HEK293 (cell line): ENCODE data around the gene PPM1K.

Source experiments
- CTCF ChIA-PET: fragments of 350-600 bp; formaldehyde crosslinking; extraction: SDS; loops from one replicate; lab custom pipeline; 2021; ENCODE audit warnings: antibody characterized with exemption; lab: Yijun Ruan, JAX
- POLR2A ChIA-PET: fragments of 300-600 bp; formaldehyde crosslinking; extraction: SDS; loops from one replicate; lab custom pipeline; 2020; ENCODE audit warnings: antibody characterized with exemption, inconsistent platforms; lab: Yijun Ruan, JAX
- H3K27ac ChIP-seq: fragments of 200-500 bp; sonication (Bioruptor generic); 2 replicates; pipeline ENCODE4 v1.5.1; 2014; ENCODE audit warnings: low read depth, low read length, control low read depth, inconsistent platforms; ENCODE audit errors: extremely low read depth
- H3K36me3 ChIP-seq, 2 experiments: fragments of 200-500 bp in 1 of 2; sonication (Bioruptor generic) in 1 of 2; 1 replicate in 1 of 2; 2 replicates in 1 of 2; pipeline ENCODE4 v1.5.1; 2014 to 2017; ENCODE audit warnings: inconsistent platforms in 2 of 2, low read length in 2 of 2; ENCODE audit not compliant: control insufficient read depth in 2 of 2, insufficient read depth in 1 of 2
- H3K4me1 ChIP-seq: fragments of 200-500 bp; sonication (Bioruptor generic); 2 replicates; pipeline ENCODE4 v1.5.1; 2014; ENCODE audit warnings: mild to moderate bottlenecking, low read length, inconsistent platforms; ENCODE audit not compliant: control insufficient read depth, insufficient read depth
- H3K4me3 ChIP-seq: 2 replicates; pipeline ENCODE4 v1.5.1; 2011; ENCODE audit warnings: low read depth, mild to moderate bottlenecking, control low read depth, low read length, moderate library complexity
- H3K9me3 ChIP-seq: fragments of 200-500 bp; sonication (Bioruptor generic); 2 replicates; pipeline ENCODE4 v1.5.1; 2014; ENCODE audit warnings: low read depth, low read length, inconsistent platforms; ENCODE audit not compliant: control insufficient read depth, insufficient read depth
- EGR2 ChIP-seq: fragments of 450-650 bp; formaldehyde crosslinking; IDR thresholded peaks from 2 replicates; pipeline ENCODE4 v1.5.1; 2016; ENCODE audit warnings: low read depth, missing biosample characterization, missing genetic modification characterization
- REPIN1 ChIP-seq: fragments of 450-650 bp; formaldehyde crosslinking; IDR thresholded peaks from 2 replicates; pipeline ENCODE4 v1.5.1; 2017; ENCODE audit warnings: missing biosample characterization, missing genetic modification characterization, low read depth
- REST ChIP-seq: fragments of 450-650 bp; formaldehyde crosslinking; IDR thresholded peaks from 2 replicates; pipeline ENCODE4 v1.5.1; 2016; ENCODE audit warnings: missing biosample characterization, missing genetic modification characterization
- ZBTB49 ChIP-seq: fragments of 450-650 bp; formaldehyde crosslinking; IDR thresholded peaks from 2 replicates; pipeline ENCODE4 v1.5.1; 2016; ENCODE audit warnings: missing biosample characterization, missing genetic modification characterization, low read depth
- ZIC2 ChIP-seq: fragments of 450-650 bp; formaldehyde crosslinking; IDR thresholded peaks from 2 replicates; pipeline ENCODE4 v1.5.1; 2016; ENCODE audit warnings: missing biosample characterization, missing genetic modification characterization
- ZNF157 ChIP-seq: fragments of 450-650 bp; formaldehyde crosslinking; IDR thresholded peaks from 2 replicates; pipeline ENCODE4 v1.5.1; 2016; ENCODE audit warnings: missing biosample characterization, missing genetic modification characterization
- ZNF169 ChIP-seq: fragments of 450-650 bp; formaldehyde crosslinking; IDR thresholded peaks from 2 replicates; pipeline ENCODE4 v1.5.1; 2016; ENCODE audit warnings: missing biosample characterization, missing genetic modification characterization
- ZNF184 ChIP-seq: fragments of 450-650 bp; IDR thresholded peaks from 2 replicates; pipeline ENCODE4 v1.5.1; 2018; ENCODE audit warnings: missing biosample characterization, mild to moderate bottlenecking, missing genetic modification characterization
- ZNF223 ChIP-seq: fragments of 450-650 bp; formaldehyde crosslinking; IDR thresholded peaks from 2 replicates; pipeline ENCODE4 v1.5.1; 2016; ENCODE audit warnings: missing biosample characterization, missing genetic modification characterization
- ZNF391 ChIP-seq: fragments of 450-650 bp; formaldehyde crosslinking; IDR thresholded peaks from 2 replicates; pipeline ENCODE4 v1.5.1; 2016; ENCODE audit warnings: low read depth, missing biosample characterization, missing genetic modification characterization, borderline replicate concordance
- ZNF510 ChIP-seq: fragments of 450-650 bp; formaldehyde crosslinking; IDR thresholded peaks from 2 replicates; pipeline ENCODE4 v1.5.1; 2018; ENCODE audit warnings: mild to moderate bottlenecking, missing genetic modification characterization, missing biosample characterization; ENCODE audit not compliant: insufficient replicate concordance
- ZNF621 ChIP-seq: fragments of 450-650 bp; formaldehyde crosslinking; IDR thresholded peaks from 2 replicates; pipeline ENCODE4 v1.5.1; 2017; ENCODE audit warnings: missing biosample characterization, missing genetic modification characterization
- ZNF664 ChIP-seq: fragments of 450-650 bp; formaldehyde crosslinking; IDR thresholded peaks from 2 replicates; pipeline ENCODE4 v1.5.1; 2016; ENCODE audit warnings: missing biosample characterization, missing genetic modification characterization
- ZSCAN23 ChIP-seq: fragments of 450-650 bp; formaldehyde crosslinking; IDR thresholded peaks from 2 replicates; pipeline ENCODE4 v1.5.1; 2016; ENCODE audit warnings: missing biosample characterization, missing genetic modification characterization
- ZSCAN30 ChIP-seq: fragments of 450-650 bp; IDR thresholded peaks from 2 replicates; pipeline ENCODE4 v1.5.1; 2018; ENCODE audit warnings: missing biosample characterization, mild to moderate bottlenecking, missing genetic modification characterization, moderate library complexity
- TF ChIP-seq, protein P1 (sequence below): fragments of 450-650 bp; formaldehyde crosslinking; IDR thresholded peaks from 2 replicates; pipeline ENCODE4 v1.5.1; 2016; ENCODE audit warnings: missing biosample characterization, missing genetic modification characterization
- TF ChIP-seq, protein P2 (sequence below): fragments of 450-650 bp; formaldehyde crosslinking; IDR thresholded peaks from 2 replicates; pipeline ENCODE4 v1.5.1; 2016; ENCODE audit warnings: missing biosample characterization, missing genetic modification characterization
- TF ChIP-seq, protein P3 (sequence below): fragments of 450-650 bp; formaldehyde crosslinking; IDR thresholded peaks from 2 replicates; pipeline ENCODE4 v1.5.1; 2016; ENCODE audit warnings: missing biosample characterization, missing genetic modification characterization
- TF ChIP-seq, protein P4 (sequence below): fragments of 450-650 bp; formaldehyde crosslinking; IDR thresholded peaks from 2 replicates; pipeline ENCODE4 v1.5.1; 2016; ENCODE audit warnings: missing biosample characterization, missing genetic modification characterization
- TF ChIP-seq, protein P5 (sequence below): fragments of 450-650 bp; formaldehyde crosslinking; IDR thresholded peaks from 2 replicates; pipeline ENCODE4 v1.5.1; 2017; ENCODE audit warnings: missing biosample characterization, missing genetic modification characterization

PPM1K gene

DNA sequence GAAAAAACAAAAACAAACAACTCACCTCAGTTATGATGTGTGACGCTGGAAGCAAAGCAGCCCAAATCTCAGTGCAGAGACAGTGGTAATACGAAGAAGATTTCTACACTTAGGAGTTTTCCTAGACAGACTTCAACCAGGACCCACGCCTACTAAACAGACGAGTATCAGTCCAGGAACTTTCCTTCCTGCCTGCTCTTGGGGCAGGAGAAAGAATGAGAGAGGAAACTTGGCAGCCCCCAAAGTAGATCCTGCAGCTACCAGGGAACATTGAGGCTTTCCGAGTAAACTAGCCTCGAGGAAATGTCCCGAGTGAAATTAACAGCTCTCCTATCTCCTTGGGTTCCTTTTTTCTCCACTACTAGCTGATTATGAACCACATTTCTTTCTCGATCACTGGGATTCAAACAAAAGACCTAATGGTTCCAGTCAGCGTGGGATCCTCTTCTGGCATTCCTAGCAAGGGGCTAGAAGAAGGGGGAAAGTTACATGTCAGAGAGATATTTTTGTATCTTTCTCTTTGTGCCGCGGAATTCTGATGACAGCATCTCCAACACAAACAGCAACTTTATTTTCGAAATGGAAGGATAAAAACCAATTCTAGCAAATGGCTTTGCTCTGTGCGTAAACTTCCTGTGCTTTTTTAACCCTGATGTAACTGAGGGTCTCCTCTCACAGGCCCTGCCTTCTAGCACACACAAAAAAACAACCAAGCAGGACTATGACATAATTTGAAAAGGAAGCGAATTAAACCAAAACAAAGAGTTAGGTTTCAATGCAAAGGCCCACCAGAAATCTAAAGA, 53.2 kb downstream of the PPM1K start (continued):
- TF ChIP-seq, protein P1, sequence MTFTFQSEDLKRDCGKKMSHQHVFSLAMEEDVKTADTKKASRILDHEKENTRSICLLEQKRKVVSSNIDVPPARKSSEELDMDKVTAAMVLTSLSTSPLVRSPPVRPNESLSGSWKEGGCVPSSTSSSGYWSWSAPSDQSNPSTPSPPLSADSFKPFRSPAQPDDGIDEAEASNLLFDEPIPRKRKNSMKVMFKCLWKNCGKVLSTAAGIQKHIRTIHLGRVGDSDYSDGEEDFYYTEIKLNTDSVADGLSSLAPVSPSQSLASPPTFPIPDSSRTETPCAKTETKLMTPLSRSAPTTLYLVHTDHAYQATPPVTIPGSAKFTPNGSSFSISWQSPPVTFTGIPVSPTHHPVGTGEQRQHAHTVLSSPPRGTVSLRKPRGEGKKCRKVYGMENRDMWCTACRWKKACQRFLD (tag by site-specific recombination): no peak
- no peak for TF ChIP-seq ZBTB49 (tag by site-specific recombination)
- TF ChIP-seq ZNF391 (tag by site-specific recombination): no peak
- no peak for TF ChIP-seq ZIC2 (tag by site-specific recombination)
- no peak for TF ChIP-seq ZNF664 (tag by site-specific recombination)
- TF ChIP-seq, protein P2, sequence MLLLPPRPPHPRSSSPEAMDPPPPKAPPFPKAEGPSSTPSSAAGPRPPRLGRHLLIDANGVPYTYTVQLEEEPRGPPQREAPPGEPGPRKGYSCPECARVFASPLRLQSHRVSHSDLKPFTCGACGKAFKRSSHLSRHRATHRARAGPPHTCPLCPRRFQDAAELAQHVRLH (tag by site-specific recombination): no peak
- no peak for TF ChIP-seq EGR2
- TF ChIP-seq, protein P3, sequence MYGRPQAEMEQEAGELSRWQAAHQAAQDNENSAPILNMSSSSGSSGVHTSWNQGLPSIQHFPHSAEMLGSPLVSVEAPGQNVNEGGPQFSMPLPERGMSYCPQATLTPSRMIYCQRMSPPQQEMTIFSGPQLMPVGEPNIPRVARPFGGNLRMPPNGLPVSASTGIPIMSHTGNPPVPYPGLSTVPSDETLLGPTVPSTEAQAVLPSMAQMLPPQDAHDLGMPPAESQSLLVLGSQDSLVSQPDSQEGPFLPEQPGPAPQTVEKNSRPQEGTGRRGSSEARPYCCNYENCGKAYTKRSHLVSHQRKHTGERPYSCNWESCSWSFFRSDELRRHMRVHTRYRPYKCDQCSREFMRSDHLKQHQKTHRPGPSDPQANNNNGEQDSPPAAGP (tag by site-specific recombination): no peak
- no peak for TF ChIP-seq ZNF621 (tag by site-specific recombination)

DNA sequence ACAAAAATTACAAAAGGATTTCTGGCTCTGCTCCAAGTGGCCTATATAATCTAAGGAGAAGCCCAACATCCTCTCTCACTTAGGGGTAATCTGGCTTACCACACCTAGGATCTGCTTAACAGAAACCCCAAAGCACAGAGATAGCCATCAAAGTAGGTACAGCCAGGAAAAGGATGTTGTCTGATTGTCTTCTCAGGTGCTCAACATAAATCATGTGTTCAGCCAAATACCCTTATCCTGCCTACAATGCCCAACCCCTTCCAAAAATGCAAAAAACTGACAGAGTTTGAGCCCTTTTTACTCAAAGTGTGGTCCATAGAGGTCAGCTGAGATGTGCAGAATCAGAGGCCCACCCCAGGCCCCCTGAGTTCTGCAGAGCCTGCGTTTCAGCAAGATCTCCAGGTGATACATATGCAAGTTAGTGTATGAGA, 53.9 kb downstream of the PPM1K start:
- Histone ChIP-seq H3K4me3 (no peak overlapping the region), H3K27ac (no peak overlapping the region), H3K4me1 (no peaks in the 10 kb centered on the region), H3K36me3 (no peaks in the 10 kb centered on the region), H3K9me3 (no peaks in the 10 kb centered on the region)
- CTCF ChIA-PET: interaction anchor here (0.6 kb wide), 1 partner anchor 30 kb away, joined by 3 read pairs; no protein-coding TSS in a partner anchor
- no peak for TF ChIP-seq ZNF169 (tag by site-specific recombination)
- no peak for TF ChIP-seq ZNF184 (tag by site-specific recombination)
- TF ChIP-seq ZSCAN23: no peak
- POLR2A ChIA-PET: no interaction called here

DNA sequence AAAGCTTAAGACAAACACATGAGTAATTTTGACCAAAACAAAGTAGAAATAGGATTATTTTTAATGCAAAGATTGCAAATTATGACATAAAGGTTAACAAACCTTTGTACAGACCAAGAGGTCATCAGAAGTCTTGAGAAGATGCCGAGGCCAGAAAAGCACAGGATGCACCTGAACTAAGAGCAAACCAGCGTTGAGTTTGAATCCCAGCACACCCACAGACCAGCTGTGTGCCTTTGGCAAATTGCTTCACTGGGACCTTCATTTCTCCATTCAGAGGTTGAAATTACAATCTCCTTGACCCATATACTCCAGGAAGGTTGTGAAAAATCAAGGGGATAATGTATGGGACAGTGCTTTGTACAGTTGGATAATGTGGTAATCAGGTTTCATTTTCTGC, 56.6 kb downstream of the PPM1K start:
- Histone ChIP-seq H3K4me3 (no peak overlapping the region), H3K36me3 (no peaks in the 10 kb centered on the region), H3K9me3 (no peaks in the 10 kb centered on the region), H3K4me1 (no peaks in the 10 kb centered on the region), H3K27ac (no peak overlapping the region)
- POLR2A ChIA-PET: no interaction called here
- TF ChIP-seq ZNF510 (tag by site-specific recombination) (no peak), ZNF391 (tag by site-specific recombination) (no peak), REPIN1 (tag by site-specific recombination) (no peak), ZNF223 (no peak), ZSCAN30 (no peak), ZNF157 (no peak), REST (tag by site-specific recombination) (no peak)
- TF ChIP-seq, protein P4, sequence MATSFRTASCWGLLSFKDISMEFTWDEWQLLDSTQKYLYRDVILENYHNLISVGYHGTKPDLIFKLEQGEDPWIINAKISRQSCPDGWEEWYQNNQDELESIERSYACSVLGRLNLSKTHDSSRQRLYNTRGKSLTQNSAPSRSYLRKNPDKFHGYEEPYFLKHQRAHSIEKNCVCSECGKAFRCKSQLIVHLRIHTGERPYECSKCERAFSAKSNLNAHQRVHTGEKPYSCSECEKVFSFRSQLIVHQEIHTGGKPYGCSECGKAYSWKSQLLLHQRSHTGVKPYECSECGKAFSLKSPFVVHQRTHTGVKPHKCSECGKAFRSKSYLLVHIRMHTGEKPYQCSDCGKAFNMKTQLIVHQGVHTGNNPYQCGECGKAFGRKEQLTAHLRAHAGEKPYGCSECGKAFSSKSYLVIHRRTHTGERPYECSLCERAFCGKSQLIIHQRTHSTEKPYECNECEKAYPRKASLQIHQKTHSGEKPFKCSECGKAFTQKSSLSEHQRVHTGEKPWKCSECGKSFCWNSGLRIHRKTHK (tag by site-specific recombination): no peak
- TF ChIP-seq, protein P5, sequence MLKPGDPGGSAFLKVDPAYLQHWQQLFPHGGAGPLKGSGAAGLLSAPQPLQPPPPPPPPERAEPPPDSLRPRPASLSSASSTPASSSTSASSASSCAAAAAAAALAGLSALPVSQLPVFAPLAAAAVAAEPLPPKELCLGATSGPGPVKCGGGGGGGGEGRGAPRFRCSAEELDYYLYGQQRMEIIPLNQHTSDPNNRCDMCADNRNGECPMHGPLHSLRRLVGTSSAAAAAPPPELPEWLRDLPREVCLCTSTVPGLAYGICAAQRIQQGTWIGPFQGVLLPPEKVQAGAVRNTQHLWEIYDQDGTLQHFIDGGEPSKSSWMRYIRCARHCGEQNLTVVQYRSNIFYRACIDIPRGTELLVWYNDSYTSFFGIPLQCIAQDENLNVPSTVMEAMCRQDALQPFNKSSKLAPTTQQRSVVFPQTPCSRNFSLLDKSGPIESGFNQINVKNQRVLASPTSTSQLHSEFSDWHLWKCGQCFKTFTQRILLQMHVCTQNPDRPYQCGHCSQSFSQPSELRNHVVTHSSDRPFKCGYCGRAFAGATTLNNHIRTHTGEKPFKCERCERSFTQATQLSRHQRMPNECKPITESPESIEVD (tag by site-specific recombination): no peak
- CTCF ChIA-PET: interaction anchor here (0.5 to 2.1 kb wide), 3 partner anchors 9 to 57 kb away, joined by 3 to 9 read pairs (median 5); partner anchors contain the start of gene PPM1K
